Prostate gland (tissue), 2 donors: ENCODE results near the gene GALNT7. TPM values are rescaled to one million over a fixed set of nuclear protein-coding genes. Genes with fewer than 3 reads are reported as not detected.

ENCODE experiments used
- DNase-seq: peaks from one replicate; pipeline ENCODE4 v3.0.0-alpha.2; 2019; ENCODE audit warnings: low spot score
- H3K27ac ChIP-seq, 2 donors: fragments of 200-600 bp; sonication (generic); 2 replicates each; pipeline ENCODE4 v1.5.1; 2017 to 2019
- H3K27me3 ChIP-seq: fragments of 200-600 bp; sonication (generic); replicated peaks from 2 replicates; pipeline ENCODE4 v1.5.1; 2019; ENCODE audit not compliant: insufficient read depth
- H3K36me3 ChIP-seq, 2 donors: fragments of 200-600 bp; sonication (generic); 1 replicate in 1 of 2; 2 replicates in 1 of 2; pipeline versions ENCODE4 v1.5.1 to v1.8.1; 2017 to 2019
- H3K4me1 ChIP-seq: fragments of 200-600 bp; sonication (generic); replicated peaks from 2 replicates; pipeline ENCODE4 v1.5.1; 2019
- H3K4me3 ChIP-seq, 2 donors: fragments of 200-600 bp; sonication (generic); 2 replicates each; pipeline ENCODE4 v1.5.1; 2017 to 2019
- H3K9me3 ChIP-seq: fragments of 200-600 bp; sonication (generic); 2 replicates; pipeline ENCODE4 v1.5.1; 2017
- POLR2A ChIP-seq: fragments of 450-650 bp; IDR thresholded peaks from one replicate; pipeline ENCODE4 v1.6.1; 2016; ENCODE audit warnings: antibody characterized with exemption, mild to moderate bottlenecking
- POLR2AphosphoS5 ChIP-seq: sonication (generic); formaldehyde crosslinking; IDR thresholded peaks from one replicate; pipeline ENCODE4 v1.6.1; 2017; ENCODE audit warnings: antibody characterized with exemption
- WGBS: methylation state at CpG from one replicate; pipeline ENCODE4 v1.1.5; 2018; 5-methylcytosine and 5-hydroxymethylcytosine counted together
- intact Hi-C: fragments of 100-400 bp; cut with DNase I; formaldehyde crosslinking; loops from one replicate; pipeline ENCODE4 v1.14.2; 2022
- total RNA-seq, 2 donors: library from RNA; depleted of rRNA; stranded (reverse); fragments of >200 nt; gene quantifications; one replicate each; pipeline ENCODE4 v1.1.0, GENCODE V29; 2016
- TF ChIP-seq, protein P1 (sequence below), 4 experiments: fragments of 200-600 bp in 2 of 4; fragments of 450-650 bp in 2 of 4; sonication (generic) in 2 of 4; IDR thresholded peaks; 1 replicate in 3 of 4; 2 replicates in 1 of 4; pipeline ENCODE4 v1.5.1; 2016 to 2019; ENCODE audit warnings: antibody characterized with exemption in 4 of 4, mild to moderate bottlenecking in 2 of 4, moderate library complexity in 2 of 4

The GALNT7 gene
- total RNA-seq, 2 donors from 2014 or later = 45.5 to 109 TPM

DNA sequence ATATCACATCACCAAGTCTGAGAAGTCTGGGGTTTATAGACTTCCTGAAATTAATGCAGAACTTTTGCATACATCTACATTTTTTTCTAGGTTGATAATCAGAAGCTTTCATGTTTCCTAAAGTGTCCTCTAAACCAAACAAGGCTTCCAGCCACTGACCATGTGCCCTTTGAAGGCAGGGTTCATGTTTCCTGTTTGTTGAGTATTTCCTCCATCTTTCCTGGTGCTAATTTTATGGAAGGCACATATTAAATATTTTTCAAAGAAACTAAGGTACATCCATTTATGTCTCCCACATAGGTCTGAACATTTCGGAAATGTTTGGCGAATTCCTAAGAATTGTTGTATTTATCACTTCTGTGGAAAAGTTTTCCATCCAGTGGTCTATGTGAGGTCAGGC is 5.6 kb downstream of the GALNT7 start:
- H3K4me3 ChIP-seq = no peak overlapping the region
- no peaks in the 10 kb centered on the region for H3K27me3 ChIP-seq
- H3K4me1 ChIP-seq = no peaks in the 10 kb centered on the region
- H3K36me3 ChIP-seq = no peaks in the 10 kb centered on the region
- 100% methylated on average over 2 of the region's 2 CpGs for WGBS
- DNase-seq = no peak
- TF ChIP-seq POLR2AphosphoS5 = no peak
- TF ChIP-seq POLR2A = no peak
- TF ChIP-seq, protein P1, sequence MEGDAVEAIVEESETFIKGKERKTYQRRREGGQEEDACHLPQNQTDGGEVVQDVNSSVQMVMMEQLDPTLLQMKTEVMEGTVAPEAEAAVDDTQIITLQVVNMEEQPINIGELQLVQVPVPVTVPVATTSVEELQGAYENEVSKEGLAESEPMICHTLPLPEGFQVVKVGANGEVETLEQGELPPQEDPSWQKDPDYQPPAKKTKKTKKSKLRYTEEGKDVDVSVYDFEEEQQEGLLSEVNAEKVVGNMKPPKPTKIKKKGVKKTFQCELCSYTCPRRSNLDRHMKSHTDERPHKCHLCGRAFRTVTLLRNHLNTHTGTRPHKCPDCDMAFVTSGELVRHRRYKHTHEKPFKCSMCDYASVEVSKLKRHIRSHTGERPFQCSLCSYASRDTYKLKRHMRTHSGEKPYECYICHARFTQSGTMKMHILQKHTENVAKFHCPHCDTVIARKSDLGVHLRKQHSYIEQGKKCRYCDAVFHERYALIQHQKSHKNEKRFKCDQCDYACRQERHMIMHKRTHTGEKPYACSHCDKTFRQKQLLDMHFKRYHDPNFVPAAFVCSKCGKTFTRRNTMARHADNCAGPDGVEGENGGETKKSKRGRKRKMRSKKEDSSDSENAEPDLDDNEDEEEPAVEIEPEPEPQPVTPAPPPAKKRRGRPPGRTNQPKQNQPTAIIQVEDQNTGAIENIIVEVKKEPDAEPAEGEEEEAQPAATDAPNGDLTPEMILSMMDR (IDR thresholded peaks at IDR 0.05) = no peak
- no peak overlapping the region for H3K27ac ChIP-seq
- H3K9me3 ChIP-seq = no peaks in the 10 kb centered on the region
- intact Hi-C loops = loop anchor here (10.0 kb wide), 1 partner anchor 81 kb away; no protein-coding TSS in a partner anchor

DNA sequence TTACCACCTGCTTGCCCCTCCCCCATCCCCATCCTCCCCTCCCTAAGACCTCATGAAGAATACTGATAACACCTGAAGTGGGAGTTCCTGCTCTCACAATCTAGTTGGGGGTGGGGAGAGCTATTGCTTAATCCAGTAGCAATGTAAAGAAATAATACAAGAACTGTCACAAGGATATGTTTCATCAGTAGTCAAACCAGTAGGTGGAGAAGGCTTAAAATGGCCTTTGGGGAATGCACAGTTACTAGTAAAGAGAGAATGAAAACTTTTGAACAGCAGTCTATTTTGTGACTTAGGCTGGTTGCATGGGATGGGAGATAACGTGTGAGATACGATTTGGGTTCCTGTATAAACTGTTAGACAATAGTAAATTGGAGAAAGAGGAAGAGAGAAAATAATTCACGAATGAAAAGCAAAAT is 6.0 kb downstream of the GALNT7 start:
- H3K4me1 ChIP-seq = no peaks in the 10 kb centered on the region
- intact Hi-C loops = loop anchor here (10.0 kb wide), 1 partner anchor 80 kb away; no protein-coding TSS in a partner anchor
- H3K4me3 ChIP-seq = no peak overlapping the region
- H3K36me3 ChIP-seq = no peaks in the 10 kb centered on the region
- H3K9me3 ChIP-seq = no peaks in the 10 kb centered on the region
- no peak overlapping the region for H3K27ac ChIP-seq
- TF ChIP-seq POLR2A (no peak), POLR2AphosphoS5 (no peak)
- TF ChIP-seq, protein P1 (IDR thresholded peaks at IDR 0.05) = no peak
- DNase-seq = no peak
- WGBS = 83% methylated on average over 3 of the region's 3 CpGs
- H3K27me3 ChIP-seq = no peaks in the 10 kb centered on the region

DNA sequence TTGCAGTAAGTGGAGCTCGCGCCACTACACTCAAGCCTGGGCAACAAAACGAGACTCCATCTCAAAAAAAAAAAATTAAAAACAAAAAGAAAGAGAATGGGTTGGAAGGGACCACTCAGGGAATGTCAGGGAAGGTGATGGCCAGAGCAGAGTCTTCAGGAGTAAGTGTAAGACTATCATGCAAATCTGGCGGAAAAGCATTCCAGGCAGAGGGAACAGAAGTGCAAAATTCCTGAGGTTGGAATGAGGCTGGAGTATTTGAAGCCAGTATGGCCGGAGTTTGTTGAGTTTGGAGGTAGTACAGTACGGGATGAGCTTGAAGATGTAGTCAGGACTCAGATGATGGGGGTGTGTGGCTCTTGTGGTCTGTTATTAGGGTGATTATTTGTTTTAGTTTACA is 7.4 kb downstream of the GALNT7 start:
- H3K4me1 ChIP-seq = no peaks in the 10 kb centered on the region
- no peaks in the 10 kb centered on the region for H3K9me3 ChIP-seq

DNA sequence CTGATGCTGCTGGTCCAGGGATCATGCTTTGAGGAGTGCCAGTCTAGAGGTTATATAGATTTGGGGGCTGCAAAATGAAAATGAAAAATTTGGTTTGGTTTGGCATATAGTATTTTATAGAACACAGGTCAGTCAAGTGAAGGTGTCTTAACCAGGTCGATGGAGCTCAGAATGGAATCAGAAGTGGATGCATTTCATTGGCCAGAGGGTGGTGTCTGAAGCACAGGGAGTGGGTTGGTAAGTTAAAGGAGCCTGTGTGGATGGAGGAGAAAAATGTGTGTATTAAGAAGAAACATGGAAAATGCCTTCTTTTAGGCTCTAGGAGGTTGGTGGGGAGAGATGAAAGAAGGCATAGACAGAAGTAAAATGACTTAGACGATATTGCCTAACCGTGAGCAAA is 8.6 kb downstream of the GALNT7 start:
- Histone ChIP-seq H3K27me3 (no peaks in the 10 kb centered on the region), H3K9me3 (no peaks in the 10 kb centered on the region), H3K27ac (no peak overlapping the region), H3K4me3 (no peak overlapping the region), H3K36me3 (no peaks in the 10 kb centered on the region), H3K4me1 (no peaks in the 10 kb centered on the region)
- WGBS = 69% methylated on average over 3 of the region's 3 CpGs
- TF ChIP-seq POLR2AphosphoS5 (no peak), POLR2A (no peak)
- TF ChIP-seq, protein P1 (IDR thresholded peaks at IDR 0.05) = no peak
- DNase-seq = no peak
- intact Hi-C loops = loop anchor here (10.0 kb wide), 1 partner anchor 78 kb away; no protein-coding TSS in a partner anchor

More for the DNA sequence above, 7.4 kb downstream of the GALNT7 start:
- TF ChIP-seq, protein P1 (IDR thresholded peaks at IDR 0.05) = no peak
- H3K4me3 ChIP-seq = no peak overlapping the region
- DNase-seq = no peak
- H3K27ac ChIP-seq = no peak overlapping the region
- intact Hi-C loops = loop anchor here (10.0 kb wide), 1 partner anchor 79 kb away; no protein-coding TSS in a partner anchor
- 96% methylated on average over 6 of the region's 6 CpGs for WGBS
- H3K36me3 ChIP-seq = no peaks in the 10 kb centered on the region
- H3K27me3 ChIP-seq = no peaks in the 10 kb centered on the region

DNA sequence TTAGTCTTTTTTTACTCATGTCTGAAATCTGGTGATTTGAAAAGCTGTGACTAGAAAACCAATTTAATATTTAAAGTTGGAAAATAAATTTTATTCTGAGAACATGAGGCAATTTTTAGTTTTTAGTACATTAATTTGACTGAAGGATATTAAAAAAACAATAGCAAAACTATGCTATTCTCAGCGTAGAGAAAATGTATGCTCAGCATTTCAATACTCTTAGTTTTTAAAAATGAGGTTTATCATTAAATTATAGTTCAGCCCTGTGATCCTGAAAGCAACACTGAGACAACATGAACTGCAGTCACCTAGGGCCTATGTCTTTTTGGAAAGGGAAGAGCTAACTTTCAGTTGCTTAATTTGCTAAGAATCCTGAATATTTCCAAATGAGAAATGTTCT is 9.5 kb downstream of the GALNT7 start:
- Histone ChIP-seq H3K4me1 (no peaks in the 10 kb centered on the region), H3K36me3 (no peaks in the 10 kb centered on the region), H3K27me3 (no peaks in the 10 kb centered on the region), H3K9me3 (no peaks in the 10 kb centered on the region), H3K4me3 (no peak overlapping the region), H3K27ac (no peak overlapping the region)
- TF ChIP-seq POLR2A (no peak), POLR2AphosphoS5 (no peak)
- TF ChIP-seq, protein P1 (IDR thresholded peaks at IDR 0.05) = no peak
- 88% methylated on average over 1 of the region's 1 CpG for WGBS
- DNase-seq = no peak
- intact Hi-C loops = loop anchor here (10.0 kb wide), 1 partner anchor 77 kb away; no protein-coding TSS in a partner anchor
